Measurements from ENCODE around the gene USP6. TPM values are rescaled to one million over a fixed set of nuclear protein-coding genes. Genes with fewer than 3 reads are reported as not detected.
"Not testable (repeated sequence)": the region's sequence is repeated elsewhere in the genome, so short reads cannot be mapped to it uniquely, and the experiment has no call there.

Gene USP6
- total RNA-seq, 1 donor, result not detected

DNA sequence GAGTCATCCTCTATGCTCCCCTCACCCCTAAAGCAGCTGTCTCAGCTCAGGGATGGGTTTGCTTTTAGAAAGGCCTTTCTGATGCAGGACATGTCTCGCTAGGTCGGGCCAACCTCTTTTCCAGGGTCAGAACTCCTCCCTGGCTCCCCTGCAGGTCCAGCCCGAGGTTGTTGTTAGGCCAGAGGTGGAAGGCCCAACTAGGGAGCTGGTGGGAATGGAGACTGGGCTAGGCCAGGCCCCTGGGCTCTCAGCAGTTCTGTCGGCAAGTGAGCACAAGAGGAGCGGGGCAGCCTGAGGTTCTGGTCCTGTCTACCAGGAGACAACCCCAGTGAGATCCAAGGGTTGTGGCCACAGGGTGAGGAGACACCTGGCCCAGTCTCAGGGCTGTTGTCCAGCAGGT lies 14.9 kb downstream of the USP6 start:
- H2AFZ ChIP-seq (ENCODE audit: low read length); H3K79me2 ChIP-seq (ENCODE audit: insufficient read depth, low read length); H3K4me3 ChIP-seq (ENCODE audit: insufficient read depth, low read length); H4K20me1 ChIP-seq (ENCODE audit: insufficient read depth, low read length); H3K36me3 ChIP-seq (ENCODE audit: insufficient read depth, low read length); H3K4me1 ChIP-seq (ENCODE audit: insufficient read depth, low read length); H3K9me3 ChIP-seq (ENCODE audit: low read depth, low read length); H3K27me3 ChIP-seq (ENCODE audit: insufficient read depth, low read length); H3K27ac ChIP-seq (ENCODE audit: low read depth, low read length); H3K4me2 ChIP-seq (ENCODE audit: insufficient read depth, low read length); DNase-seq (ENCODE audit: insufficient read length, low spot score, missing footprints): not testable (repeated sequence)

DNA sequence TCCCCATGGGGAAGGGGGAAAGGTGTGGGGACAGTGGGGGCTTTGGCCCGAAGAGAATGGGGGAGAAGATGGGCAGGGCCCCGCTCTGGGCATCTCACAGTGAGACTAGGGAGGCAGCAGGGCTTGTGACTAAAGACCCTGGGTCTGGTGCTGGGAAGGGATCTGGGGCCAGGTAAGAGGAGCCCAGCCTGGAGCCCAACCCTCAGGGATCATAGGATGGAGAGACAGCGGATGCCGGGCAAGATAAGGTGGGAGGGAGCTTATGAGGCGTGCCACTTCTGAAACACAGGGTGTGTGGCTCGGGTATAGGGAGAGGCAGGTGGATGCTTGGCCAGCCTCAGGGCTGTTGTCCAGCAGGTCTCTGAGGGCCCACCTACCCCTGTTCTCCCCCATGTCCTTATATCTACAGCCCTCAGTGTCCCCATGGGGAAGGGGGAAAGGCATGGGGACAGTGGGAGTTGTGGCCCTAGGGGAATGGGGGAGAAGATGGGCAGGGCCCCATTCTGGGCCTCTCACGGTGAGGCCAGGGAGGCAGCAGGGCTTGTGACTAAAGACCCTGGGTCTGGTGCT lies 15.4 kb downstream of the USP6 start:
- Histone ChIP-seq H3K4me1 (ENCODE audit: insufficient read depth, low read length) (no peaks in the 10 kb centered on the region), H3K9me3 (ENCODE audit: low read depth, low read length) (no peaks in the 10 kb centered on the region), H3K27me3 (ENCODE audit: insufficient read depth, low read length) (peaks cover 4% of the 10 kb centered on the region), H3K27ac (ENCODE audit: low read depth, low read length) (no peak overlapping the region), H2AFZ (ENCODE audit: low read length) (no peak overlapping the region), H3K4me2 (ENCODE audit: insufficient read depth, low read length) (no peak overlapping the region), H3K79me2 (ENCODE audit: insufficient read depth, low read length) (no peaks in the 10 kb centered on the region), H4K20me1 (ENCODE audit: insufficient read depth, low read length) (no peaks in the 10 kb centered on the region), H3K4me3 (ENCODE audit: insufficient read depth, low read length) (no peak overlapping the region), H3K36me3 (ENCODE audit: insufficient read depth, low read length) (no peaks in the 10 kb centered on the region)
- TF ChIP-seq, protein P1, sequence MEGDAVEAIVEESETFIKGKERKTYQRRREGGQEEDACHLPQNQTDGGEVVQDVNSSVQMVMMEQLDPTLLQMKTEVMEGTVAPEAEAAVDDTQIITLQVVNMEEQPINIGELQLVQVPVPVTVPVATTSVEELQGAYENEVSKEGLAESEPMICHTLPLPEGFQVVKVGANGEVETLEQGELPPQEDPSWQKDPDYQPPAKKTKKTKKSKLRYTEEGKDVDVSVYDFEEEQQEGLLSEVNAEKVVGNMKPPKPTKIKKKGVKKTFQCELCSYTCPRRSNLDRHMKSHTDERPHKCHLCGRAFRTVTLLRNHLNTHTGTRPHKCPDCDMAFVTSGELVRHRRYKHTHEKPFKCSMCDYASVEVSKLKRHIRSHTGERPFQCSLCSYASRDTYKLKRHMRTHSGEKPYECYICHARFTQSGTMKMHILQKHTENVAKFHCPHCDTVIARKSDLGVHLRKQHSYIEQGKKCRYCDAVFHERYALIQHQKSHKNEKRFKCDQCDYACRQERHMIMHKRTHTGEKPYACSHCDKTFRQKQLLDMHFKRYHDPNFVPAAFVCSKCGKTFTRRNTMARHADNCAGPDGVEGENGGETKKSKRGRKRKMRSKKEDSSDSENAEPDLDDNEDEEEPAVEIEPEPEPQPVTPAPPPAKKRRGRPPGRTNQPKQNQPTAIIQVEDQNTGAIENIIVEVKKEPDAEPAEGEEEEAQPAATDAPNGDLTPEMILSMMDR (IDR thresholded peaks at IDR 0.05; ENCODE audit: extremely low read depth, low read depth, low read length), result no peak
- peak; percentile 65 for DNase-seq (ENCODE audit: insufficient read length, low spot score, missing footprints)

DNA sequence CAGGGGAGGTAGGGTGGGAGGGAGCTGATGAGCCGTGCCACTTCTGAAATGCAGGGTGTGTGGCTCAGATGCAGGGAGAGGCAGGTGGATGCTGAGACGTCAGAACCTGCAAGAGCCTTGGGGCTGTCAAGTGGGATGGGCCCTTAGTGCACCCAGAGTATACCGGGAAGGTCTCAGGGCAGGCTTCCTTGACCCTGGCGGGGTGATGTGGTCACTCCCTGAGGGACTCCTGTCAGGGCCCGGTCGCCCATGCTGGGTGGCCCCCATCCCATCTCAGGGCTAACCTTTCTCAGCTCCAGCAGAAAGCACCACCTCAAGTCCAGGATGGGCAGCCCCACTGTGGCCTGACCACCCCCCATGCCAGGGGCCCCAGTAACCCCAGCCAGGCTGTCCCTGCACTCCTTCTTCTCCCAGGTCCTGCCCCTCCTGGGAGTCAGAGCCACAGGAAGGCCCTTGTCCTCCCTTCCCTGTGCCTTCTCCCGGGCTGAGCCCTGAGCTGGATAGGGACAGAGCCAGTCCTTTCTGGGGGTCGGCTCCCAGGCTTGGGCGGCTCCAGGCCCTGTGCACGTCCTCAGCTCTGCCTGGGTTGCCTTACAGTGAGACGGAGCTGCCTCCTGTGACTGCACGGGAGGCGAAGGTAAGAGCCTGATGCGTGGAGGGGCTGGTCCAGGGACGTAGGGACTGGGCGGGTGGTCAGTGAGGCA lies 16.1 kb downstream of the USP6 start:
- H3K27ac ChIP-seq (ENCODE audit: low read depth, low read length), result not testable (repeated sequence)

DNA sequence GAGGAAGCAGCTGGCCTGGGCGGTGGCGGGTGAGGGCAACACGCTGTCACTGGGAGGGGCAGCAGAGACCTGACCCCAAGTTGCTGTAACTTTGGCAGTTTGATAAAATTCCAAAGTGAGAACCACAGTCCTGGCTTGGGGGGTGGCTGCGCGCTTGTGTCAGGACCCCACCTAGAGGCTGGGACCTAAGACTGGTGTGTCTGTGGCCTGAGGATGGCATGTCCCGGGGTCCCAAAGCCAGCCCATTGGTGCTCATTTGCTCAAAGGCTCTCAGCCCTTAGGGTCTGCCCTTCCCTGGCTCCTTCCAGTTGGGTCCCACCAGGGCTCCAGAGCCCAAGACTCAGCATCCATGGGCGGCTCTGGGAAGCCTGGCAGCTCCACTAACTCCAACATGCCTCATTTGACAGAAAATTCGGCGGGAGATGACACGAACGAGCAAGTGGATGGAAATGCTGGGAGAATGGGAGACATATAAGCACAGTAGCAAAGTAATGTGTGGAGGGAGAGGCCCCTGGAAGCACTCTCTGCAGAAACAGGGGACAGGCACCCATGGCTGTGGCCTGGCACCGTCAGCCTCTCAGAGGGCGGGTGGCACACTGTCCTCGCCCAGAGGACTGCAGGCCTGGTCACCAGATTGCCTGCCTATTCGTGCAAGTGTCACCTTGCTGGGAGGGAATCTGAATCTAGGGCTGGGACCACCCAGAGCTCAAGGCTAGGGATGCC lies 16.8 kb downstream of the USP6 start:
- H4K20me1 ChIP-seq (ENCODE audit: insufficient read depth, low read length); H3K4me2 ChIP-seq (ENCODE audit: insufficient read depth, low read length); H2AFZ ChIP-seq (ENCODE audit: low read length); H3K9me3 ChIP-seq (ENCODE audit: low read depth, low read length); H3K27me3 ChIP-seq (ENCODE audit: insufficient read depth, low read length); H3K79me2 ChIP-seq (ENCODE audit: insufficient read depth, low read length); H3K4me3 ChIP-seq (ENCODE audit: insufficient read depth, low read length); H3K27ac ChIP-seq (ENCODE audit: low read depth, low read length); H3K36me3 ChIP-seq (ENCODE audit: insufficient read depth, low read length); H3K4me1 ChIP-seq (ENCODE audit: insufficient read depth, low read length): not testable (repeated sequence)
- DNase-seq (ENCODE audit: insufficient read length, low spot score, missing footprints), result peak; percentile 62

More for the DNA sequence above, 16.1 kb downstream of the USP6 start:
- not testable (repeated sequence) for H3K36me3 ChIP-seq (ENCODE audit: insufficient read depth, low read length); H4K20me1 ChIP-seq (ENCODE audit: insufficient read depth, low read length); H3K4me2 ChIP-seq (ENCODE audit: insufficient read depth, low read length); H3K27me3 ChIP-seq (ENCODE audit: insufficient read depth, low read length); H3K4me3 ChIP-seq (ENCODE audit: insufficient read depth, low read length); H3K4me1 ChIP-seq (ENCODE audit: insufficient read depth, low read length); H3K79me2 ChIP-seq (ENCODE audit: insufficient read depth, low read length); H2AFZ ChIP-seq (ENCODE audit: low read length); H3K9me3 ChIP-seq (ENCODE audit: low read depth, low read length)
- DNase-seq (ENCODE audit: insufficient read length, low spot score, missing footprints), result peak; percentile 54

DNA sequence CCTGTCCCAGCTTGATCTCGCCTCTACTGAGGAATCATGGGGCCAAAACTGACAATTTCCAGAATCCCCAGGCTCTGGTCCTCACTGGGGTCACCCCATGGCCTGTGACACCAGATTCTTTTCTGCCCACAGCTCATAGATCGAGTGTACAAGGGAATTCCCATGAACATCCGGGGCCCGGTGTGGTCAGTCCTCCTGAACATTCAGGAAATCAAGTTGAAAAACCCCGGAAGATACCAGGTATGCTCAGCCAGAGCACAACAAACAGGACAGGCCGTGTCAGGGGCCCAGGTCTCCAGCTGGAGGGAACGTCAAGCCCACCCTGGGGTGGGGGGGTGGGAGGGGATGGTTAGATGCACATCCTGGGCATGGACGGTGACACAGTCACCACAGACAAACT lies 17.5 kb downstream of the USP6 start:
- Histone ChIP-seq H3K4me2 (ENCODE audit: insufficient read depth, low read length) (no peak overlapping the region), H2AFZ (ENCODE audit: low read length) (no peak overlapping the region), H3K27ac (ENCODE audit: low read depth, low read length) (no peak overlapping the region), H3K36me3 (ENCODE audit: insufficient read depth, low read length) (no peaks in the 10 kb centered on the region), H3K27me3 (ENCODE audit: insufficient read depth, low read length) (no peaks in the 10 kb centered on the region), H3K4me1 (ENCODE audit: insufficient read depth, low read length) (no peaks in the 10 kb centered on the region), H3K4me3 (ENCODE audit: insufficient read depth, low read length) (no peak overlapping the region), H3K79me2 (ENCODE audit: insufficient read depth, low read length) (no peaks in the 10 kb centered on the region), H4K20me1 (ENCODE audit: insufficient read depth, low read length) (no peaks in the 10 kb centered on the region), H3K9me3 (ENCODE audit: low read depth, low read length) (no peaks in the 10 kb centered on the region)
- TF ChIP-seq, protein P1 (IDR thresholded peaks at IDR 0.05; ENCODE audit: extremely low read depth, low read depth, low read length), result no peak
- peak; percentile 26 for DNase-seq (ENCODE audit: insufficient read length, low spot score, missing footprints)

DNA sequence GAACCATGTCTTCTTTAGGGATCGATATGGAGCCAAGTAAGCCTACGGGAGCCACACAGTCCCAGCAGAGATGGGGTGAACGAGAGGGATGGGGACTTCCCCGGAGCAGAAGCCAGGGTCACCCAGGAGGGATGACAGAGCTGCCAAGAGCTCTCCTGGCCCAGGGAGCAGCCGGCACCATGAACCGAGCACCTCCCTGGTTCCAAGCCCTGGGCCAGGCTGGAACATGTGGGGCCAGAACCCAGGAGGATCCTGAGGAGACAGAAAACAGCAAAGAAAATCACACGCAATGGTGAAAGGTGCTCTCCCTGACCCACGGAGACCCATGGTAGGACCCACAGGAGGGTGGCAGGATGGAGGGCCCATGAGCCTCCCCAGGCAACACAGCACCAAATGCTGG lies 18.1 kb downstream of the USP6 start:
- H2AFZ ChIP-seq (ENCODE audit: low read length); H3K4me2 ChIP-seq (ENCODE audit: insufficient read depth, low read length); H4K20me1 ChIP-seq (ENCODE audit: insufficient read depth, low read length); H3K36me3 ChIP-seq (ENCODE audit: insufficient read depth, low read length); H3K27ac ChIP-seq (ENCODE audit: low read depth, low read length); H3K9me3 ChIP-seq (ENCODE audit: low read depth, low read length); H3K4me3 ChIP-seq (ENCODE audit: insufficient read depth, low read length); H3K27me3 ChIP-seq (ENCODE audit: insufficient read depth, low read length); H3K79me2 ChIP-seq (ENCODE audit: insufficient read depth, low read length); H3K4me1 ChIP-seq (ENCODE audit: insufficient read depth, low read length): not testable (repeated sequence)
- DNase-seq (ENCODE audit: insufficient read length, low spot score, missing footprints), result peak; percentile 48

DNA sequence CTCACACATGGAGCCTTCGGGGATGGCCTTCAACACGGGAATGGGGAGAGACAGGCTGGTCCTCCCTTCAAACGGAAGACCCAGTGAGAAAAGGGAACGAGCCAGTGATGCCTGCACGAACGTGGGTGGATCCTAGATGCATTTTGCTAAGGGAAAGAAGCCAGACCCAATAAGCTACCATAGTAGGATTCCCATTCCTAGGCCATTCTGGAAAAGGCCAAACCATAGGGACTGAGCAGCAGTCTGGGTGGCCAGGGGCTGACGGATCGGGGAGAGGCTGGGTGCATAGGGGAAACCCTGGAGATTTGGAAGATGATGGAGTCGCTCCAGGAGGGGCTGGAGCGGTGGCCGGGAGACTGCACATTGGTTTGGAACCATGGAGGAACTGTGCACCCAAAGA lies 18.7 kb downstream of the USP6 start:
- not testable (repeated sequence) for DNase-seq (ENCODE audit: insufficient read length, low spot score, missing footprints); H3K9me3 ChIP-seq (ENCODE audit: low read depth, low read length); H3K27me3 ChIP-seq (ENCODE audit: insufficient read depth, low read length); H3K4me3 ChIP-seq (ENCODE audit: insufficient read depth, low read length); H2AFZ ChIP-seq (ENCODE audit: low read length); H3K4me1 ChIP-seq (ENCODE audit: insufficient read depth, low read length); H3K4me2 ChIP-seq (ENCODE audit: insufficient read depth, low read length); H3K36me3 ChIP-seq (ENCODE audit: insufficient read depth, low read length); H4K20me1 ChIP-seq (ENCODE audit: insufficient read depth, low read length); H3K79me2 ChIP-seq (ENCODE audit: insufficient read depth, low read length); H3K27ac ChIP-seq (ENCODE audit: low read depth, low read length)
